DND-41 (cell line): Measurements from ENCODE around the gene KLHDC8B.

Source experiments
- CTCF ChIP-seq: IDR thresholded peaks from 2 replicates; pipeline ENCODE4 v1.5.1; 2012; ENCODE audit warnings: borderline replicate concordance, low read length, moderate library complexity, mild to moderate bottlenecking; ENCODE audit not compliant: poor library complexity, severe bottlenecking; ENCODE audit errors: extremely low read depth
- EZH2 ChIP-seq: IDR thresholded peaks from 3 replicates; pipeline ENCODE4 v1.6.1; 2012; ENCODE audit warnings: borderline replicate concordance, low read depth, mild to moderate bottlenecking, moderate library complexity, low read length, inconsistent platforms; ENCODE audit not compliant: severe bottlenecking

- TF ChIP-seq CTCF (no peak), EZH2 (no peak)
Measured at GRCh38 chr3:49140080-49140479, 31.3 kb upstream of the KLHDC8B start.
